ENCODE results near the gene RFX2.
A peak's percentile ranks its signal among the peaks of the same experiment; 100 is the strongest.

RFX2 gene

GRCh38 chr19:5955636-5955935, 154.7 kb downstream of the RFX2 start:
- no peak for DNase-seq (ENCODE audit: low read depth)

- no peak for DNase-seq (ENCODE audit: low read depth)
These were observed 156.0 kb downstream of the RFX2 start for GRCh38 chr19:5954293-5954692.

- DNase-seq (ENCODE audit: low read depth): no peak
These were observed 156.6 kb downstream of the RFX2 start for GRCh38 chr19:5953680-5954213.

GRCh38 chr19:5953030-5953589, 157.2 kb downstream of the RFX2 start:
- no peak for DNase-seq (ENCODE audit: low read depth)

- DNase-seq (ENCODE audit: low read depth): no peak
These were observed 157.9 kb downstream of the RFX2 start for GRCh38 chr19:5952193-5953029.

GRCh38 chr19:5951338-5951861, 158.9 kb downstream of the RFX2 start:
- no peak for DNase-seq (ENCODE audit: low read depth)

- no peak for DNase-seq (ENCODE audit: low read depth)
These were observed 159.6 kb downstream of the RFX2 start for GRCh38 chr19:5950741-5951140.

- DNase-seq (ENCODE audit: low read depth): no peak
These were observed 160.5 kb downstream of the RFX2 start for GRCh38 chr19:5949792-5950305.

GRCh38 chr19:5948752-5949564, 161.3 kb downstream of the RFX2 start:
- no peak for DNase-seq (ENCODE audit: low read depth)

GRCh38 chr19:5947435-5947834, 162.9 kb downstream of the RFX2 start:
- DNase-seq (ENCODE audit: low read depth): peak; percentile 18

- DNase-seq (ENCODE audit: low read depth): no peak
These were observed 166.7 kb downstream of the RFX2 start for GRCh38 chr19:5943623-5944022.

Data from fibroblast of the conjunctiva (primary cell).